HG03196 (cell line): ENCODE data around the gene RGS4.

Experiments used
- ATAC-seq: cut with Tn5 transposase; IDR thresholded peaks from one replicate; pipeline ENCODE4 v1.9.1; 2021; ENCODE audit not compliant: unreplicated experiment

RGS4 gene

GRCh38 chr1:163094589-163094988 lies 25.4 kb downstream of the RGS4 start:
- no peak for ATAC-seq

- no peak for ATAC-seq
Measured at GRCh38 chr1:163095213-163095612, 26.1 kb downstream of the RGS4 start.

GRCh38 chr1:163102590-163102989 lies 33.4 kb downstream of the RGS4 start:
- ATAC-seq, result no peak

GRCh38 chr1:163104385-163105099 lies 35.4 kb downstream of the RGS4 start:
- ATAC-seq, result no peak

DNA sequence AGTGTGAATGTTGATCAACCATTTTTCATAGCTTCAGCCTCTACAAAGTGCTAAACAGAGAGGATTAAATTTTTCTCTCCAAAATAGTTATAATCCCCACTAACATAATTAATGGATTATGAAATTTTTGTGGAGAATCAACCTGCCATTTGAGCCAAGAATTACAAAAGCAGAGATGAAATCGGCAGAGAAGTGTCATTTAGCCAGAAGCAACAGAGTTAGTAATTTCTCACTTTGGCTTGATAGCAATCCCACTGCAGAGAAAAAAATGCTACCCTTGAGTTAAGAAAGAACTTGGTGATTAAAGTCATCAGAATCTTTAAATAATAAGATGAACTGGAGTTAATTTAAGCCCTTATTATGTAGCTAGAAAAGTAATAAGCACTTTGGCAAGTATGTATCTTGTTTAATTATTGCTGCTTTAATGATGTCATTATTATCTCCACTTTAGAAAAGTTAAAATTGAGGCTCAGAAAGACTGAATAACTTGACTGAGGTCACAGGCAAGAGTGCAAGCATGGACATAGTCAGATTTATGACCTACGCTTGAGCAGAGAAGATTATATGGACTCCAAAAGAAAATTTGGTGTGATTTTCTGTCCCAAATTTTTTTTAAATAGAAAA lies 37.3 kb downstream of the RGS4 start:
- ATAC-seq, result no peak

DNA sequence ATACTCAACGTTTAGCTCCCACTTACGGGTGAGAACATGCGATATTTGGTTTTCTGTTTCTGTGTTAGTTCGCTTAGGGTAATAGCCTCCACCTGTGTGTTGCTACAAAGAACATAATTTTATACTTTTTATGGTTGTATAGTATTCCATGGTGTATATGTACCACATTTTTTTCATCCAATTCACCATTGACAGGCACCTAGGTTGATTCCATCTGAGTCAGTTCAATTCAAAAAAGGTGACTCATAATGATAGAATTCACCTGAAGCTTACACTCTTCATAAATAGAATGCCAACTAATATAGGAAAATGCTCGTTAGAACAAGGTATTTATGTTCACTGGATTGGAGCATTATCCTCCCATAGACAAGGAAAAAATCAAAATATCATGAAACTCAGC lies 38.5 kb downstream of the RGS4 start:
- no peak for ATAC-seq

- ATAC-seq, result no peak
Measured at GRCh38 chr1:163115887-163116286, 46.7 kb downstream of the RGS4 start.

DNA sequence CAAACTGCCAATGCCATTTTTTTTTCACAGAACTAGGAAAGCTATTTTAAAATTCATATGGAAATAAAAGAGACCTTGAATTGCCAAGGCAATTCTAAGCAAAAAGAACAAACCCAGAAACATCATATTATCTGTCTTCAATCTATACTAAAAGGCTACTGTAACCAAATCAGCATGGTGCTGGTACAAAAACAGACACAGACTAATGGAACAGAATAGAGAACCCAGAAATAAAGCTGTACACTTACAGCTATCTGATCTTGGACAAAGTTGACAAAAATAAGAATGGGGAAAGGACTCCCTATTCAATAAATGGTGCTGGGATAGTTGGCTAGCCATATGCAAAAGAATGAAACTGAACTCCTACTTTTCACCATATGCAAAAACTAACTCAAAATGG lies 50.5 kb downstream of the RGS4 start:
- ATAC-seq, result no peak

GRCh38 chr1:163120372-163120771 lies 51.2 kb downstream of the RGS4 start:
- ATAC-seq, result no peak

- ATAC-seq, result no peak
Measured at GRCh38 chr1:163124812-163125211, 55.7 kb downstream of the RGS4 start.
